HepG2 (cell line): ENCODE measurements around the gene ERCC6. TPM values are rescaled to one million over a fixed set of nuclear protein-coding genes. Genes with fewer than 3 reads are reported as not detected.
A peak's percentile ranks its signal among the peaks of the same experiment; 100 is the strongest.

Source experiments
- FOSL1 ChIP-seq: sonication (generic); formaldehyde crosslinking; IDR thresholded peaks from 2 replicates; pipeline ENCODE4 v1.9.0; 2021; ENCODE audit warnings: missing genetic modification reagents, borderline replicate concordance
- MAFK ChIP-seq, 2 experiments: IDR thresholded peaks in 1 of 2; conservative IDR thresholded peaks in 1 of 2; 2 replicates each; pipeline ENCODE4 v1.6.1; 2011; ENCODE audit warnings: improper control_type of control experiment in 2 of 2, low read length in 2 of 2
- MTF2 ChIP-seq: sonication (generic); formaldehyde crosslinking; IDR thresholded peaks from 2 replicates; pipeline ENCODE4 v1.5.0; 2020; ENCODE audit warnings: missing genetic modification reagents, borderline replicate concordance
- NFRKB ChIP-seq: fragments of 450-650 bp; IDR thresholded peaks from 2 replicates; pipeline ENCODE4 v1.6.1; 2017
- PITX1 ChIP-seq: sonication (generic); formaldehyde crosslinking; IDR thresholded peaks from 2 replicates; pipeline ENCODE4 v1.5.1; 2020; ENCODE audit warnings: mild to moderate bottlenecking, missing genetic modification reagents
- POLR2AphosphoS5 ChIP-seq: IDR thresholded peaks from 2 replicates; pipeline ENCODE4 v1.6.1; 2012; ENCODE audit warnings: low read depth, low read length
- RARG ChIP-seq: sonication (generic); formaldehyde crosslinking; IDR thresholded peaks from 2 replicates; pipeline ENCODE4 v1.4.0; 2020; ENCODE audit warnings: low read depth, mild to moderate bottlenecking, missing genetic modification reagents
- RBFOX2 ChIP-seq: fragments of 200-400 bp; formaldehyde crosslinking; IDR thresholded peaks from 2 replicates; pipeline ENCODE4 v1.6.1; 2017; ENCODE audit warnings: low read depth, mild to moderate bottlenecking, low read length
- REXO4 ChIP-seq: sonication (generic); formaldehyde crosslinking; IDR thresholded peaks from 2 replicates; pipeline ENCODE4 v1.8.0; 2022; ENCODE audit warnings: missing genetic modification reagents, mild to moderate bottlenecking, borderline replicate concordance
- SMAD3 ChIP-seq: sonication (generic); formaldehyde crosslinking; IDR thresholded peaks from 2 replicates; pipeline ENCODE4 v1.4.0; 2020; ENCODE audit warnings: missing genetic modification reagents
- ZNF225 ChIP-seq: sonication (generic); formaldehyde crosslinking; IDR thresholded peaks from 2 replicates; pipeline ENCODE4 v1.4.0; 2020; ENCODE audit warnings: mild to moderate bottlenecking, missing genetic modification reagents
- ZNF724P ChIP-seq: sonication (generic); formaldehyde crosslinking; IDR thresholded peaks from 2 replicates; pipeline ENCODE4 v1.8.0; 2022; ENCODE audit warnings: missing genetic modification reagents, borderline replicate concordance
- polyA plus RNA-seq, 8 experiments: library from polyadenylated mRNA; depleted of rRNA in 3 of 8; stranded (reverse) in 7 of 8; unstranded in 1 of 8; fragments of >200 nt; fragmentation: Illumina TruSeq in 4 of 8; extraction: Trizol in 4 of 8; gene quantifications; 2 replicates each; pipeline versions ENCODE4 v1.2.1 to v1.2.3, GENCODE V29; 2011 to 2016; ENCODE audit warnings: low read depth in 4 of 8, missing spikeins in 1 of 8, mixed read lengths in 1 of 8; ENCODE audit not compliant: insufficient read depth in 1 of 8
- total RNA-seq, 5 experiments: library from RNA; depleted of rRNA; stranded (reverse); fragments of >200 nt; fragmentation: Illumina TruSeq; extraction: Trizol; gene quantifications; 2 replicates each; pipeline ENCODE4 v1.2.3, GENCODE V29; 2016; ENCODE audit warnings: low read depth in 1 of 5
- TF ChIP-seq, protein P1 (sequence below): sonication (generic); formaldehyde crosslinking; IDR thresholded peaks from 2 replicates; pipeline ENCODE4 v1.5.1; 2020; ENCODE audit warnings: mild to moderate bottlenecking, missing genetic modification reagents, borderline replicate concordance
- TF ChIP-seq, protein P2 (sequence below): sonication (generic); formaldehyde crosslinking; IDR thresholded peaks from 2 replicates; pipeline ENCODE4 v1.5.0; 2020; ENCODE audit warnings: mild to moderate bottlenecking, missing genetic modification reagents, moderate library complexity
- TF ChIP-seq, protein P3 (sequence below): sonication (generic); formaldehyde crosslinking; IDR thresholded peaks from 2 replicates; pipeline ENCODE4 v1.4.0; 2020; ENCODE audit warnings: missing genetic modification reagents
- TF ChIP-seq, protein P4 (sequence below): sonication (generic); formaldehyde crosslinking; IDR thresholded peaks from 2 replicates; pipeline ENCODE4 v1.5.1; 2020; ENCODE audit warnings: mild to moderate bottlenecking, moderate library complexity, missing genetic modification reagents

The ERCC6 gene
- total and polyA plus RNA-seq, 2 of the 13 experiments (the other 11 are each of a cell fraction or from before 2014, with no cell fraction given): 5.1 to 9.8 TPM

DNA sequence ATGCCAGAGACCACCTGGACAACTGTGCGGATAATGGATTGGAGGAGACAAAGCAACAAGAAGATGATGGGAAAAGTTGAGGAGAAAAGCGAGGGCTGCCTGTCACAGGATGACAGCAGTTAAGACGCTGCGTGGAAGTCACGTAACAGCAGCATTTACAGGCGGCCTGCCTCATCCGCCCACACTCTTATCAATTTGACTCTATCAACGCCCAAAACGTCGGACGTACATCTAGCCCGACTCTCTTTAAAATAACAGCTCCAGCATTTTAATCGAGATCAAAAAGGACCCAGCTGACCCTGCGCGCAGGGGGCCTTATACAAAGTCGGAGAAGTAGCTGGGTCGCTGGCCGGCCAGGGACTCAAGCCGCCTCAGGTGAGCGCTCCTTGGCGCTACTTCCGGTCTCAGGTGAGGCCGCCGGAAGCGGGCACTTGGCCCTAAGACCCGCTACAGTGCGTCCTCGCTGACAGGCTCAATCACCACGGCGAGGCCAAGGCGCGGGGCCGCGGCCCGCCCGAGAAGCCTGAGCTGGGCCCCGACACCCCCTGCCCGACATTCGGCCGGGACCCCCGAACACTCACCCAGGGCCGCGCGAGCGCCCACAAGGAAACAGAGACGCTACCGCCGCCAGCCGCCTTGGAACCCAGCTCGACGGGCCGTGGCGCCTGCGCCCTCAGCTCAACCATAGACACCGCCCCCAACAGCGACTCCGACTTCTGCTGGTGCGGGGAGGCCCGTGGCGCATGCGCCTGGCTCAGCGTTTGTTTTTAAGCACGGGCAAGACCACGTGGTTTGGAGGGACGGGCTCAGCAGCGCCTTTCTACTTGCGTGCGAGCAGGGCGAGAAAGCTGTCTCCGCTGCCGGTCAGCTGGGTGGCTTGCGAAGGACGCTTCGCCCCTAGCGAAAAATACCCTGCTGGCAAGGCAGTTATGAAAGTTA, at the start of gene ERCC6 (continued):
- TF ChIP-seq, protein P1, sequence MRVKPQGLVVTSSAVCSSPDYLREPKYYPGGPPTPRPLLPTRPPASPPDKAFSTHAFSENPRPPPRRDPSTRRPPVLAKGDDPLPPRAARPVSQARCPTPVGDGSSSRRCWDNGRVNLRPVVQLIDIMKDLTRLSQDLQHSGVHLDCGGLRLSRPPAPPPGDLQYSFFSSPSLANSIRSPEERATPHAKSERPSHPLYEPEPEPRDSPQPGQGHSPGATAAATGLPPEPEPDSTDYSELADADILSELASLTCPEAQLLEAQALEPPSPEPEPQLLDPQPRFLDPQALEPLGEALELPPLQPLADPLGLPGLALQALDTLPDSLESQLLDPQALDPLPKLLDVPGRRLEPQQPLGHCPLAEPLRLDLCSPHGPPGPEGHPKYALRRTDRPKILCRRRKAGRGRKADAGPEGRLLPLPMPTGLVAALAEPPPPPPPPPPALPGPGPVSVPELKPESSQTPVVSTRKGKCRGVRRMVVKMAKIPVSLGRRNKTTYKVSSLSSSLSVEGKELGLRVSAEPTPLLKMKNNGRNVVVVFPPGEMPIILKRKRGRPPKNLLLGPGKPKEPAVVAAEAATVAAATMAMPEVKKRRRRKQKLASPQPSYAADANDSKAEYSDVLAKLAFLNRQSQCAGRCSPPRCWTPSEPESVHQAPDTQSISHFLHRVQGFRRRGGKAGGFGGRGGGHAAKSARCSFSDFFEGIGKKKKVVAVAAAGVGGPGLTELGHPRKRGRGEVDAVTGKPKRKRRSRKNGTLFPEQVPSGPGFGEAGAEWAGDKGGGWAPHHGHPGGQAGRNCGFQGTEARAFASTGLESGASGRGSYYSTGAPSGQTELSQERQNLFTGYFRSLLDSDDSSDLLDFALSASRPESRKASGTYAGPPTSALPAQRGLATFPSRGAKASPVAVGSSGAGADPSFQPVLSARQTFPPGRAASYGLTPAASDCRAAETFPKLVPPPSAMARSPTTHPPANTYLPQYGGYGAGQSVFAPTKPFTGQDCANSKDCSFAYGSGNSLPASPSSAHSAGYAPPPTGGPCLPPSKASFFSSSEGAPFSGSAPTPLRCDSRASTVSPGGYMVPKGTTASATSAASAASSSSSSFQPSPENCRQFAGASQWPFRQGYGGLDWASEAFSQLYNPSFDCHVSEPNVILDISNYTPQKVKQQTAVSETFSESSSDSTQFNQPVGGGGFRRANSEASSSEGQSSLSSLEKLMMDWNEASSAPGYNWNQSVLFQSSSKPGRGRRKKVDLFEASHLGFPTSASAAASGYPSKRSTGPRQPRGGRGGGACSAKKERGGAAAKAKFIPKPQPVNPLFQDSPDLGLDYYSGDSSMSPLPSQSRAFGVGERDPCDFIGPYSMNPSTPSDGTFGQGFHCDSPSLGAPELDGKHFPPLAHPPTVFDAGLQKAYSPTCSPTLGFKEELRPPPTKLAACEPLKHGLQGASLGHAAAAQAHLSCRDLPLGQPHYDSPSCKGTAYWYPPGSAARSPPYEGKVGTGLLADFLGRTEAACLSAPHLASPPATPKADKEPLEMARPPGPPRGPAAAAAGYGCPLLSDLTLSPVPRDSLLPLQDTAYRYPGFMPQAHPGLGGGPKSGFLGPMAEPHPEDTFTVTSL: no peak
- TF ChIP-seq, protein P2, sequence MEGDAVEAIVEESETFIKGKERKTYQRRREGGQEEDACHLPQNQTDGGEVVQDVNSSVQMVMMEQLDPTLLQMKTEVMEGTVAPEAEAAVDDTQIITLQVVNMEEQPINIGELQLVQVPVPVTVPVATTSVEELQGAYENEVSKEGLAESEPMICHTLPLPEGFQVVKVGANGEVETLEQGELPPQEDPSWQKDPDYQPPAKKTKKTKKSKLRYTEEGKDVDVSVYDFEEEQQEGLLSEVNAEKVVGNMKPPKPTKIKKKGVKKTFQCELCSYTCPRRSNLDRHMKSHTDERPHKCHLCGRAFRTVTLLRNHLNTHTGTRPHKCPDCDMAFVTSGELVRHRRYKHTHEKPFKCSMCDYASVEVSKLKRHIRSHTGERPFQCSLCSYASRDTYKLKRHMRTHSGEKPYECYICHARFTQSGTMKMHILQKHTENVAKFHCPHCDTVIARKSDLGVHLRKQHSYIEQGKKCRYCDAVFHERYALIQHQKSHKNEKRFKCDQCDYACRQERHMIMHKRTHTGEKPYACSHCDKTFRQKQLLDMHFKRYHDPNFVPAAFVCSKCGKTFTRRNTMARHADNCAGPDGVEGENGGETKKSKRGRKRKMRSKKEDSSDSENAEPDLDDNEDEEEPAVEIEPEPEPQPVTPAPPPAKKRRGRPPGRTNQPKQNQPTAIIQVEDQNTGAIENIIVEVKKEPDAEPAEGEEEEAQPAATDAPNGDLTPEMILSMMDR (CRISPR knock-in tag): peak; percentile 36
- TF ChIP-seq PITX1 (CRISPR knock-in tag): peak; percentile 37; the same call in 1 of the 2 replicates
- TF ChIP-seq SMAD3: no peak; the same call in 1 of the 2 replicates
- TF ChIP-seq MAFK (conservative IDR thresholded peaks at IDR 0.05 in 1 of 2, IDR thresholded peaks at IDR 0.05 in 1 of 2; ENCODE audit: low read length in 2 of 2): no peak
- TF ChIP-seq, protein P3, sequence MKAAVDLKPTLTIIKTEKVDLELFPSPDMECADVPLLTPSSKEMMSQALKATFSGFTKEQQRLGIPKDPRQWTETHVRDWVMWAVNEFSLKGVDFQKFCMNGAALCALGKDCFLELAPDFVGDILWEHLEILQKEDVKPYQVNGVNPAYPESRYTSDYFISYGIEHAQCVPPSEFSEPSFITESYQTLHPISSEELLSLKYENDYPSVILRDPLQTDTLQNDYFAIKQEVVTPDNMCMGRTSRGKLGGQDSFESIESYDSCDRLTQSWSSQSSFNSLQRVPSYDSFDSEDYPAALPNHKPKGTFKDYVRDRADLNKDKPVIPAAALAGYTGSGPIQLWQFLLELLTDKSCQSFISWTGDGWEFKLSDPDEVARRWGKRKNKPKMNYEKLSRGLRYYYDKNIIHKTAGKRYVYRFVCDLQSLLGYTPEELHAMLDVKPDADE: peak; percentile 77; the same call in 1 of the 2 replicates
- TF ChIP-seq POLR2AphosphoS5: peak; percentile 79
- TF ChIP-seq ZNF225 (CRISPR knock-in tag): peak; percentile 72; the same call in 1 of the 2 replicates
- no peak for TF ChIP-seq REXO4 (CRISPR knock-in tag)
- peak; percentile 74; the same call in 1 of the 2 replicates for TF ChIP-seq ZNF724P
- TF ChIP-seq FOSL1 (CRISPR knock-in tag): no peak
- TF ChIP-seq, protein P4, sequence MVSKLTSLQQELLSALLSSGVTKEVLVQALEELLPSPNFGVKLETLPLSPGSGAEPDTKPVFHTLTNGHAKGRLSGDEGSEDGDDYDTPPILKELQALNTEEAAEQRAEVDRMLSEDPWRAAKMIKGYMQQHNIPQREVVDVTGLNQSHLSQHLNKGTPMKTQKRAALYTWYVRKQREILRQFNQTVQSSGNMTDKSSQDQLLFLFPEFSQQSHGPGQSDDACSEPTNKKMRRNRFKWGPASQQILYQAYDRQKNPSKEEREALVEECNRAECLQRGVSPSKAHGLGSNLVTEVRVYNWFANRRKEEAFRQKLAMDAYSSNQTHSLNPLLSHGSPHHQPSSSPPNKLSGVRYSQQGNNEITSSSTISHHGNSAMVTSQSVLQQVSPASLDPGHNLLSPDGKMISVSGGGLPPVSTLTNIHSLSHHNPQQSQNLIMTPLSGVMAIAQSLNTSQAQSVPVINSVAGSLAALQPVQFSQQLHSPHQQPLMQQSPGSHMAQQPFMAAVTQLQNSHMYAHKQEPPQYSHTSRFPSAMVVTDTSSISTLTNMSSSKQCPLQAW: peak; percentile 65; the same call in 1 of the 2 replicates
- no peak for TF ChIP-seq NFRKB
- peak; percentile 55; the same call in 1 of the 2 replicates for TF ChIP-seq MTF2 (CRISPR knock-in tag)
- no peak for TF ChIP-seq RARG
- peak; percentile 95 for TF ChIP-seq RBFOX2
